Breast epithelium (tissue), 3 donors: ENCODE results near the gene AHCYL2.

Experiments
- POLR2A ChIP-seq: fragments of 450-650 bp; IDR thresholded peaks from one replicate; pipeline ENCODE4 v1.6.1; 2016; ENCODE audit warnings: antibody characterized with exemption, mild to moderate bottlenecking, moderate library complexity
- TF ChIP-seq, protein P1 (sequence below), 3 donors: fragments of 450-650 bp; IDR thresholded peaks; one replicate each; pipeline ENCODE4 v1.5.1; 2016 to 2017; ENCODE audit warnings: antibody characterized with exemption in 3 of 3, mild to moderate bottlenecking in 3 of 3, moderate library complexity in 3 of 3

- TF ChIP-seq, protein P1, sequence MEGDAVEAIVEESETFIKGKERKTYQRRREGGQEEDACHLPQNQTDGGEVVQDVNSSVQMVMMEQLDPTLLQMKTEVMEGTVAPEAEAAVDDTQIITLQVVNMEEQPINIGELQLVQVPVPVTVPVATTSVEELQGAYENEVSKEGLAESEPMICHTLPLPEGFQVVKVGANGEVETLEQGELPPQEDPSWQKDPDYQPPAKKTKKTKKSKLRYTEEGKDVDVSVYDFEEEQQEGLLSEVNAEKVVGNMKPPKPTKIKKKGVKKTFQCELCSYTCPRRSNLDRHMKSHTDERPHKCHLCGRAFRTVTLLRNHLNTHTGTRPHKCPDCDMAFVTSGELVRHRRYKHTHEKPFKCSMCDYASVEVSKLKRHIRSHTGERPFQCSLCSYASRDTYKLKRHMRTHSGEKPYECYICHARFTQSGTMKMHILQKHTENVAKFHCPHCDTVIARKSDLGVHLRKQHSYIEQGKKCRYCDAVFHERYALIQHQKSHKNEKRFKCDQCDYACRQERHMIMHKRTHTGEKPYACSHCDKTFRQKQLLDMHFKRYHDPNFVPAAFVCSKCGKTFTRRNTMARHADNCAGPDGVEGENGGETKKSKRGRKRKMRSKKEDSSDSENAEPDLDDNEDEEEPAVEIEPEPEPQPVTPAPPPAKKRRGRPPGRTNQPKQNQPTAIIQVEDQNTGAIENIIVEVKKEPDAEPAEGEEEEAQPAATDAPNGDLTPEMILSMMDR (IDR thresholded peaks at IDR 0.05) = no peak
- no peak for TF ChIP-seq POLR2A
These were observed 16.2 kb upstream of the AHCYL2 start for GRCh38 chr7:129208667-129209066.
